GM18499 (cell line): ENCODE data around the gene ZNF878.

Experiments
- ATAC-seq: cut with Tn5 transposase; IDR thresholded peaks from one replicate; pipeline ENCODE4 v1.9.1; 2021; ENCODE audit warnings: moderate number of reproducible peaks; ENCODE audit not compliant: insufficient read depth, unreplicated experiment

ZNF878 gene

DNA sequence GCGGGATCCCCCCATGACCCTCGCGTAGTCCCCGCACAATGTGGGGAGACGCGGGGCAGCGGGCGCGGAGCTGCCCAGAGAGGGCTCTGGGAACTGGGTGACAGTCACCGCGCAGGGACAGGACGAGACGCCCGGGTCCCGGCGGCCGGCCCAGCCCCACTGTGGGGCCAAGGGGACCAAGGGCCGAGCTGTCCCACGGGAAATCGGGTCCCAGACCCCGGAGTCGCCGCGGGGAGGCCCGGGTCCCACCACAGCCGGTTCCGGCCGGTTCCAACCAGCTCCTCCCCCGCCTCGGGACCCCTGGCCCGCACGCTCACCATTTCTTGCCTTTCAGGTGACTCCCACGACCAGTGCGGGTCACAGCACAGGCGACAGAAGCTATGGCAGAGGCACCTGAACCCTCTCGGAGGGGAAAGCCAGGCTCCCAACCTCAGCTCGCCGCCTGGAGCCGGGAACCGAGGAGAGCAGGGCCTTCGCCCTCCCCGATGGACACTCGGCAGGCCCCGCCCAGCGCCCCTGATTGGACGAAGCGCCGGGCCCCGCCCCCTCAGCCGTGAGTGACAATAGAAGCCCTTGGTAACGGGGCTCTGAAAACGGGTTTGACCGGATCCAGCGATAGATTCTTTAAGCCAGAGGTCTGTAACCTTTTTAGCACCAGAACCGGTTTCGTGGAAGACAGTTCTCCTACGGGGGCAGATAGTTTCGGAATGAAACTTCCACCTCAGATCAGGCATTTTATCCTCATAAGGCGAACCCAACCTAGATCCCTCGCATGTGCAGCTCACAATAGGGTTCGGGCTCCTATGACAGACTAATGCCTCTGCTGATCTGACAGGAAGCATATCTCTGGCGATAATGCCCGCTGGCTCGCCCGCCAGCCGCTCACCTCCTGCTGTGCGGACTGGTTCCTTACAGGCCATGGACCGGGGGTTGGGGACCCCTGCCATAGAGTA lies 17.3 kb downstream of the ZNF878 start, which contains the start of gene ZNF433:
Gene ZNF433 (minus strand): TSS at position 460 of the 953 bp plus-strand sequence. CDS start 140 bp downstream, at position 320.
- ATAC-seq: no peak

DNA sequence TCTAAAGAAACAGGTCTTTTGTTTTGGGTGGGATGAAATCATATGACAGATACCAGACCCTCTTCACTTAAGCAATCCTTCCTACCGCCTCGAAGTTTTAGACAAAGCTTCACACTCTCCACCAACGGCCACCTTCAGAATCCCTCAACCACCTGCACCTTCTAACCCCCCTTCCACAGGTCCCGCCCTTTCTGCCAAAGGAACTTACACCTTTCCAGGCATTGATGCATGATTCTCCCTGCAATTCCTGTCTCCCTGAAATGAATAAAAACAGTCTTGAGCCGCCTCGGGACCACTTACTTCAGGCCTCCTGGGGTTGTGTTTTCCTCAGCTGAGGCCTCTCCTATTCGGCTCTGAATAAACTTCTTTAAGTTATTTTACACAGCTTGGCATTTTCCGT lies 18.1 kb downstream of the ZNF878 start:
- ATAC-seq: no peak

DNA sequence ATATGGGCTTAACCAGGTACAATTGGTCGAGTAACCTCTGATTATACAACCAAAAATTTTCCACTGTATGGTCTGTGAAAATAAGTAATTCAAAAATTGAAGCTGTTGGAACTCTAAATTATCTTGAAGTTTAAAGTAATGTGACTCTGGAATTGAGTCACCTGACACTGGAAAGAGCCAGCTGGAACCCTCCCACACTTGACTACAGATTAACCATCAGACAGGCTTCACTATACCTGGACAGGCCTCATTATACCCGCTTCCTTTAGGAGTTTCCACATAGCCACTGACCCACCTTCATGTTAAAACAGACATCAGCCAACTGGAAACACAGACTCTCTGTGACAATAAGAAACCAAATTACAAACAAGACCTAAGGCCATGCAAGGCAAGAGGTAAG lies 18.6 kb downstream of the ZNF878 start:
- no peak for ATAC-seq

DNA sequence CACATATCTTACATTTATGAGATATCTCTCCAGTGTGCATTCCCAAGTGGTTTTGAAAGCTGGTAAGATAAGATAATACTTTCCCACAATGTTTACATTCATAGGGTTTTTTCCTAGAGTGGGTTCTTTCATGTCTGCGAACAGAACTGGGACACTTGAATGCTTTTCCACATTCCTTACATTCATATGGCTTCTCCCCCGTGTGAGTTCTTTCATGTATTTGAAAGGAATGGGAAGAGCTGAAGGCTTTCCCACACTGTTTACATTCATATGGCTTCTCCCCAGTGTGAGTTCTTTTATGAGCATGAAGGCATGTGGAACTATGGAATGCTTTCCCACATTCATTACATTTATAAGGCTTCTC lies 37.0 kb downstream of the ZNF878 start:
- ATAC-seq: no peak

DNA sequence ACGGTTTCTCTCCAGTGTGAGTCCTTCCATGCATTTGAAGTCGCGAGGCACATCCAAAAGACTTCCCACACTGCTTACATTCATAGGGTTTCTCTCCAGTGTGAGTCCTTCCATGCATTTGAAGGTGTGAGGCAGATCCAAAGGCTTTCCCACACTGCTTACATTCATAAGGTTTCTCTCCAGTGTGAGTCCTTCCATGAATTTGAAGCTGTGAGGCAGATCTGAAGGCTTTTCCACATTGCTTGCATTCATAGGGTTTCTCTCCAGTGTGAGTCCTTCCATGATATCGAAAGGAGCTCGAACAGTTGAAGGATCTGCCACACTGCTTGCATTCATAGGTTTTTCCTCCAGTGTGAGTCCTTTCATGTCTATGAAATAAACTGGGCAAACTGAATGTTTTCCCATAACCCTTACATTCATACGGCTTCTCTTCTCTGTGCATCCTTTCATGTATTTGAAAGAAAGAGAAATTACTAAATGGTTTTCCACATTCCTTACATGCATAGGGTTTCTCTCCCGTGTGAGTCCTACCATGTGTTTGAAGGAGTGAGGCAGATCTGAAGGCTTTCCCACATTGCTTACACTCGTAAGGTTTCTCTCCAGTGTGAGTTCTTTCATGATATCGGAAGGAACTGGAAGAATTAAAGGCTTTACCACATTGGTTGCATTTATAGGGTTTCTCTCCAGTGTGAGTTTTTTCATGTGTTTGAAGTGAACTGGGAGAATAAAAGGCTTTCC lies 37.6 kb downstream of the ZNF878 start:
- no peak for ATAC-seq

DNA sequence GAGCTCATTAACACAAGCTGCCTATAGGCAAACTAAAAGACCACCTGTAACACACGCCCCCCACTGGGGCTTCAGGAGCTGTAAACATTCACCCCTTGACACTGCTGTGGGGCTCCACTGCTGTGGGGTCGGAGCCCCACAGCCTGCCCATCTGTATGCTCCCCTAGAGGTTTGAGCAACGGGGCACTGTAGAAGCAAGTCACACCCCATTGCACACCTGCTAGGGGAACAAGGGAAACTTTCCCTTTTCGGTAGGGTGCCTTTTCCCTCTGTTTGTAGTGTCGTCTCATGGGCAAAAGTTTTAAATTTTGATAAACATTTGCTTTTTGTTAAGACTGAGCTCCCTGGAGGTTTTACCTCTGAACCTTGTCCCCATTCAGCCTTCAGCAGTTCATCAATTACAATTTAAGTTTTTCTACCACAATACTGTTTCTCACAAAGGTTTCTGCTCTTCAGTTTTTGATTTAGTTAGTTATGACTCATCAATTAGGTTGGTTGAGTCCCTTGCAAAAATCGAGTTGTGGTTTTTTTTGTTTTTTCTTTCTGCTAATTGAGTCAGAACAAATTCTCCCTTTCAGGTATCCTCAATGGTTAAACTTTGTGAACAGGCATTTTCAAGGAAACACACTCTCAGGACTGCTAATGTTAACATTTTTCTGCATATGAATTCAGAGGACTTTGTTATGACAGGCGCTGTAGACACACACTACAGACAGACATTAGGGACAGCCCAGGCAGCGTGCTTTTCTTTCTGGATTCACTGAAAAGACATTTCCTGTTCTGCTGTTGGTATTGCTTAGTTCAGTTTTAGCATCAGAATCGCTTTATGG lies 52.4 kb downstream of the ZNF878 start:
- no peak for ATAC-seq

DNA sequence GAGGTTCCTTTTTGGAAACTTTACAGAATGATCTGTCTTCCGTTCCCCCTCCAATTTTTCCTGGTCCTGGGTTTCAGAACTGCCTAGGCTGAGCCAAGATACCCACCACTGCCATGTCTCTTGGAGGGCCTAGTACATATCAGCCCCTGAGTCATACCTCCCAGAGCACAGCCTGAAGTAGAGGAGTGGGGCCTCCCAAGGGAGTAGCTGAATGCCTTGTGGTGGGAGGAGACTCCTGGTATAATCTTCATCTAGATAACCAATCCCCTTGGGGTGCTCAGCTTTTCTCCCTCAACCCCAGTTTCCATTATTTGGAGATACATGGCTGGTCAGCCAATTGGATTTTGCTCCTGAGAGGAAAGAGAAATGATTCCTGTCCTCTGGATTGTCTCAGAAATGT lies 57.6 kb downstream of the ZNF878 start:
- ATAC-seq: no peak
